Measurements from ENCODE around the gene APCDD1L.

GRCh38 chr20:58552366-58552934, 37.3 kb upstream of the APCDD1L start:
- TF ChIP-seq, protein P1, sequence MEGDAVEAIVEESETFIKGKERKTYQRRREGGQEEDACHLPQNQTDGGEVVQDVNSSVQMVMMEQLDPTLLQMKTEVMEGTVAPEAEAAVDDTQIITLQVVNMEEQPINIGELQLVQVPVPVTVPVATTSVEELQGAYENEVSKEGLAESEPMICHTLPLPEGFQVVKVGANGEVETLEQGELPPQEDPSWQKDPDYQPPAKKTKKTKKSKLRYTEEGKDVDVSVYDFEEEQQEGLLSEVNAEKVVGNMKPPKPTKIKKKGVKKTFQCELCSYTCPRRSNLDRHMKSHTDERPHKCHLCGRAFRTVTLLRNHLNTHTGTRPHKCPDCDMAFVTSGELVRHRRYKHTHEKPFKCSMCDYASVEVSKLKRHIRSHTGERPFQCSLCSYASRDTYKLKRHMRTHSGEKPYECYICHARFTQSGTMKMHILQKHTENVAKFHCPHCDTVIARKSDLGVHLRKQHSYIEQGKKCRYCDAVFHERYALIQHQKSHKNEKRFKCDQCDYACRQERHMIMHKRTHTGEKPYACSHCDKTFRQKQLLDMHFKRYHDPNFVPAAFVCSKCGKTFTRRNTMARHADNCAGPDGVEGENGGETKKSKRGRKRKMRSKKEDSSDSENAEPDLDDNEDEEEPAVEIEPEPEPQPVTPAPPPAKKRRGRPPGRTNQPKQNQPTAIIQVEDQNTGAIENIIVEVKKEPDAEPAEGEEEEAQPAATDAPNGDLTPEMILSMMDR (IDR thresholded peaks at IDR 0.05), result no peak
- TF ChIP-seq ZFX (IDR thresholded peaks at IDR 0.05; ENCODE audit: borderline replicate concordance), result no peak

All from 22Rv1 (cell line).